Kidney (tissue), 14 donors: ENCODE measurements around the gene TACSTD2. TPM values are rescaled to one million over a fixed set of nuclear protein-coding genes. Genes with fewer than 3 reads are reported as not detected.

Source experiments
- DNase-seq, 5 donors: peaks; one replicate each; pipeline ENCODE4 v3.0.0-alpha.2; 2013 to 2020
- FAIRE-seq: peaks from 2 replicates; lab custom pipeline; 2012; peaks lifted over from hg19 to GRCh38; lab: Jason Lieb, UNC
- H3K27ac ChIP-seq, 2 donors: one replicate each; pipeline ENCODE4 v1.7.0; 2013; ENCODE audit warnings: low read depth in 2 of 2, low read length in 2 of 2, inconsistent platforms in 1 of 2
- H3K27me3 ChIP-seq: one replicate; pipeline ENCODE4 v1.7.1; 2013; ENCODE audit warnings: low read length, inconsistent platforms; ENCODE audit not compliant: control insufficient read depth, insufficient read depth
- H3K36me3 ChIP-seq, 3 donors: one replicate each; pipeline versions ENCODE4 v1.7.0 to v1.7.1; 2013; ENCODE audit warnings: low read length in 3 of 3, control low read depth in 1 of 3, inconsistent platforms in 1 of 3; ENCODE audit not compliant: insufficient read depth in 3 of 3, control insufficient read depth in 2 of 3
- H3K4me1 ChIP-seq, 3 donors: one replicate each; pipeline versions ENCODE4 v1.7.0 to v1.7.1; 2013; ENCODE audit warnings: low read length in 3 of 3, inconsistent platforms in 1 of 3, low read depth in 1 of 3; ENCODE audit not compliant: control insufficient read depth in 2 of 3, insufficient read depth in 2 of 3
- H3K4me3 ChIP-seq, 3 donors: one replicate each; pipeline versions ENCODE4 v1.7.0 to v1.8.1; 2013; ENCODE audit warnings: low read length in 3 of 3, control low read depth in 1 of 3, inconsistent platforms in 1 of 3
- H3K9ac ChIP-seq, 3 donors: one replicate each; pipeline versions ENCODE4 v1.7.0 to v1.7.1; 2013; ENCODE audit warnings: low read length in 3 of 3, control low read depth in 1 of 3, inconsistent platforms in 1 of 3
- H3K9me3 ChIP-seq, 3 donors: one replicate each; pipeline versions ENCODE4 v1.7.0 to v1.7.1; 2013; ENCODE audit warnings: low read length in 3 of 3, control low read depth in 1 of 3, inconsistent platforms in 1 of 3; ENCODE audit not compliant: control insufficient read depth in 2 of 3, insufficient read depth in 1 of 3
- CTCF ChIP-seq: IDR thresholded peaks from 3 replicates; pipeline ENCODE4 v1.5.1; 2012; ENCODE audit warnings: mild to moderate bottlenecking, moderate library complexity, borderline replicate concordance; ENCODE audit not compliant: insufficient read depth; ENCODE audit errors: extremely low read depth
- intact Hi-C: fragments of 100-400 bp; cut with DNase I; formaldehyde crosslinking; loops from one replicate; pipeline ENCODE4 v1.11.1; 2022
- polyA plus RNA-seq: library from polyadenylated mRNA; stranded (reverse); fragments of 350-450 nt; fragmentation: Illumina TruSeq; extraction: RNeasy Lipid Tissue Mini Kit (QIAGEN cat#74804); gene quantifications from one replicate; pipeline ENCODE4 v1.2.3, GENCODE V29; 2014; ENCODE audit warnings: low read depth, low replicate concordance; ENCODE audit not compliant: insufficient read depth
- total RNA-seq: library from RNA; stranded (reverse); fragmentation: NEBNext Ultra II Directional; extraction: Animal tissue kit (Norgen Biotek cat#: 25700); gene quantifications from one replicate; pipeline ENCODE4 v1.2.1, GENCODE V29; 2021
- donor health status: control.
- donor health status: control.
- donor health status: control.
- donor health status: control.
- donor health status: control.
- donor health status: DM: yes; HTN: yes; CAD: no.
- donor health status: Normal renal cell carcinoma (clear cell type).

TACSTD2 gene
- total and polyA plus RNA-seq, 2 donors from 2014 or later, result 127 to 502 TPM

GRCh38 chr1:58570094-58570493 is 7.0 kb downstream of the TACSTD2 start:
- Histone ChIP-seq H3K27ac (no peak overlapping the region), H3K9me3 (no peaks in the 10 kb centered on the region), H3K4me1 (no peaks in the 10 kb centered on the region), H3K4me3 (no peak overlapping the region), H3K9ac (no peak overlapping the region), H3K27me3 (peaks cover 5% of the 10 kb centered on the region), H3K36me3 (no peaks in the 10 kb centered on the region)
- DNase-seq (no peak), FAIRE-seq (no peak)
- intact Hi-C loops, result no loop called here
- no peak for TF ChIP-seq CTCF

GRCh38 chr1:58568911-58569310 is 8.1 kb downstream of the TACSTD2 start:
- no peaks in the 10 kb centered on the region for H3K4me1 ChIP-seq
- no peaks in the 10 kb centered on the region for H3K9me3 ChIP-seq
- H3K36me3 ChIP-seq, result no peaks in the 10 kb centered on the region
- FAIRE-seq, result no peak
- no peak for TF ChIP-seq CTCF
- peaks cover 2% of the 10 kb centered on the region for H3K27me3 ChIP-seq
- intact Hi-C loops, result no loop called here
- H3K4me3 ChIP-seq, result no peak overlapping the region
- DNase-seq, result no peak
- no peak overlapping the region for H3K27ac ChIP-seq
- no peak overlapping the region for H3K9ac ChIP-seq

- FAIRE-seq, result no peak
These were observed 8.7 kb downstream of the TACSTD2 start for GRCh38 chr1:58568271-58568860.

More at GRCh38 chr1:58568271-58568860, 8.7 kb downstream of the TACSTD2 start:
- no peaks in the 10 kb centered on the region for H3K4me1 ChIP-seq
- no peak overlapping the region for H3K27ac ChIP-seq
- no peak overlapping the region for H3K9ac ChIP-seq
- no peaks in the 10 kb centered on the region for H3K9me3 ChIP-seq
- no peak for TF ChIP-seq CTCF
- intact Hi-C loops, result no loop called here
- DNase-seq, result no peak
- no peak overlapping the region for H3K4me3 ChIP-seq
- no peaks in the 10 kb centered on the region for H3K27me3 ChIP-seq
- no peaks in the 10 kb centered on the region for H3K36me3 ChIP-seq
